Activated effector memory CD4-positive, alpha-beta T cell treated with anti-CD3 and anti-CD28 coated beads, Interleukin-2, amount 50 U/mL, for 16 hours (primary cell): ENCODE data around the gene KLK14.
A peak's percentile ranks its signal among the peaks of the same experiment; 100 is the strongest.

ENCODE experiments used
- DNase-seq: peaks from one replicate; pipeline ENCODE4 v3.0.0-alpha.2; 2020

The KLK14 gene, protein sequence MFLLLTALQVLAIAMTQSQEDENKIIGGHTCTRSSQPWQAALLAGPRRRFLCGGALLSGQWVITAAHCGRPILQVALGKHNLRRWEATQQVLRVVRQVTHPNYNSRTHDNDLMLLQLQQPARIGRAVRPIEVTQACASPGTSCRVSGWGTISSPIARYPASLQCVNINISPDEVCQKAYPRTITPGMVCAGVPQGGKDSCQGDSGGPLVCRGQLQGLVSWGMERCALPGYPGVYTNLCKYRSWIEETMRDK

DNA sequence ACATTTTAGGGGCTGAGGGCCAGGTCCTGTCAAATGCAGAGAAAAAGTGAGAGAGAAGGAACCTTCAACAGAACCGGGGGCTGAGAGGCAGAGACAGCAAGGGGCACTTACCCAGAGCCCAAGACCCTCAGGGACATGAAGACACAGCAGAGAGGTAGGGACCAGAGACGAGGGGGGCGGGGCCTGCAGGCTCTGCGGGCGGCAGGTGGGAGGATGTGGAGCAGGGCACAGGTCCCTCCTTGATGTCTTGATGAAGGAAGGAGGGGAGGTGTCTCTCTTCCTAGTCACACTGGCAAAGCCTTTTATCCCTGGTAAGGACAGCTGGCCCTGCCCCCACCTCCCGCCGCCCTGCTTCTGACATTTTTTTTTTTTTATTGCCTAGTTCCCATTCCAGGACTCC, at the start of gene KLK14:
TSS of gene KLK14 (minus strand) at position 277 of the 400 bp plus-strand sequence. CDS start at position 4, 273 bp downstream.
- peak; percentile 42 for DNase-seq

DNA sequence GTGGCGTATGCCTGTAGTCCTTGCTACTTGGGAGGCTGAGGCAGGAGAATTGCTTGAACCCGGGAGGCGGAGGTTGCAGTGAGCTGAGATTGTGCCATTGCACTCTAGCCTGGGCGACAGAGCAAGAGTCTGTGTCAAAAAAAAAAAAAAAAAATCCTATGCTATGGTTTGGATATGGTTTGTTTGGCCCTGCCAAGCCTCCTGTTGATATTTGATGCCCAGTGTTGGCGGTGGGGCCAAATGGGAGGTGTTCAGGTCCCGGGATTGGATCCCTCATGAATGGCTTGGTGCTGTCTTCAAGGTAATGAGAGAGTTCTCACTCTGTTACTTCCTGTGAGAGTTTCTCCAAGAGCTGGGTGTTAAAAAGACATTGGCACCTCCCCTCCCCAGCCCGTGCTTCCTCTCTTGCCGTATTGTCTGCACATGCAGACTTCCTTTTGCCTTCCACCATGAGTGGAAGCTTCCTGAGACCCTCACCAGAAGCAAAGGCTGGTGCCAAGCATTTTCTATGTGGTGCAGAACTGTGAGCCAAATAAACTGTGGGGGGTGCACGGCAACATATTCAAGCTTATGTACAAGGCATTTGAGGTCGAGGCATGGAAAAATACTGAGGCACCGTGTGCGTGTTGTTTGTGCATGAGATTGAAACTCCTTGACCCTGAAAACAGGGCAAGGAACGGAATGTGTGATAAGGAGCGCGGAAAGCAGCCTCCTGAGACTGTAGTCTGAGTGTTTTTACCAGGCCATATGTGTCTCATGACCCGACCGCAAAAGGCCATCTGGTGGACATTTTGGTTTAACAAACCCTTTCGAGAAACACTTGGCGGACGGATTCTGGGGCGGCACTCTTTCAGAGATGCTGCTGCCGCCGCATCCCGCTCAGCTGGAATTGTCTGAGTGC, 49.3 kb upstream of the KLK14 start:
- DNase-seq: peak; percentile 61

DNA sequence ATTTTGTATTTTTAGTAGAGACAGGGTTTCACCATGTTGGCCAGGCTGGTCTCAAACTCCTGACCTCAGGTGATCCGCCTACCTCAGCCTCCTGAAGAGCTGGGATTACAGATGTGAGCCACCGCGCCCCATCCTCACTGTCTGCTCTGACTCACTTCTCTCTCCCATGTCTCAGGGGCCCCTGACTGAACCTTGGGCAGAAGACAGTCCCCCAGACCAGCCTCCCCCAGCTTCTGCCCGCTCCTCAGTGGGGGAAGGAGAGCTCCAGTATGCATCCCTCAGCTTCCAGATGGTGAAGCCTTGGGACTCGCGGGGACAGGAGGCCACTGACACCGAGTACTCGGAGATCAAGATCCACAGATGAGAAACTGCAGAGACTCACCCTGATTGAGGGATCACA, 47.0 kb upstream of the KLK14 start:
- DNase-seq: peak; percentile 14

DNA sequence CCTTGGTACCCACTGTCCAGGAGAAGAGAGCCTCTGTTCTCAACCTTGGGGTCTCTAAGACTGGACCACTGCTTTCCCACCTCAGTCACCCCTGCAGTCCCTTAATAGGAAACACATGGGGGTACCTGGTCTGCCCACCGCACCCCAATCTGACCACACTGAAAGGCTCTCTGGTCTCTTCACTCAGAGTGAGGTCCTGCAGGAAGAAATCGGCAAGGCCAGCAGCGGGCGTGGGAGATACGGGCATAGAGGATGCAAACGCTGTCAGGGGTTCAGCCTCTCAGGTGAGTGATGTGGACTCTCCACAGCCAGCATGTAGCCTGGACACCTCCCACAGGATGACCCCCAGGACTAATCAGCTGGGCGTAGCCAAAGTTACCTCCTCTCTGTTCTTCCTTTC, 45.5 kb upstream of the KLK14 start:
- DNase-seq: peak; percentile 31

DNA sequence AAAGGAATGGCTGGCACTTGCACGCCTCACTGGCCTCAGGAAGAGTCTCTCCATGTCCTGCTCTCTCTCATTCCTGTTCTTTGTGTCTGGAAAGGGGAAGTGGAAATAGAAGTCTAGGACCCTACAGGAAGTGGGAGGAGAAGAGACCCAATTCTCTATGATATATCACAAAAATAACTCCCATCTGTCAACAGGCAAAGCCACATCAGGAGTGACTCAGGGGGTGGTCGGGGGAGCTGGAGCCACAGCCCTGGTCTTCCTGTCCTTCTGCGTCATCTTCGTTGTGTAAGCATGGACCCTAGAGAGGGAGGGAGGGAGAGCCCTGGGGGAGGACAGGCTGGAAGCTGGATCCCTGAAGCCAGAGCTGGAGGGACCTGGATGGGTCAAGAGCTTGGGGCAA, 45.1 kb upstream of the KLK14 start:
- DNase-seq: peak; percentile 54

DNA sequence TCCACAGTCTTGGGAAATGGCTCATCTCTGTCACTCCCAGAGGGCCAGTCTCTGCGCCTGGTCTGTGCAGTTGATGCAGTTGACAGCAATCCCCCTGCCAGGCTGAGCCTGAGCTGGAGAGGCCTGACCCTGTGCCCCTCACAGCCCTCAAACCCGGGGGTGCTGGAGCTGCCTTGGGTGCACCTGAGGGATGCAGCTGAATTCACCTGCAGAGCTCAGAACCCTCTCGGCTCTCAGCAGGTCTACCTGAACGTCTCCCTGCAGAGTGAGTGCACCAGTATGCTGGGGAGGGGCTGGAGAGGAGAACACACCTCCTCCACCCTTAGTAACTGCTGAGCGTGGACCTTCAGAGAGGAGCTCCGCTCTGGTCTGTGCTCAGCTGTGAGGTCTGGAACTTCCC, 44.3 kb upstream of the KLK14 start:
- peak; percentile 53 for DNase-seq

DNA sequence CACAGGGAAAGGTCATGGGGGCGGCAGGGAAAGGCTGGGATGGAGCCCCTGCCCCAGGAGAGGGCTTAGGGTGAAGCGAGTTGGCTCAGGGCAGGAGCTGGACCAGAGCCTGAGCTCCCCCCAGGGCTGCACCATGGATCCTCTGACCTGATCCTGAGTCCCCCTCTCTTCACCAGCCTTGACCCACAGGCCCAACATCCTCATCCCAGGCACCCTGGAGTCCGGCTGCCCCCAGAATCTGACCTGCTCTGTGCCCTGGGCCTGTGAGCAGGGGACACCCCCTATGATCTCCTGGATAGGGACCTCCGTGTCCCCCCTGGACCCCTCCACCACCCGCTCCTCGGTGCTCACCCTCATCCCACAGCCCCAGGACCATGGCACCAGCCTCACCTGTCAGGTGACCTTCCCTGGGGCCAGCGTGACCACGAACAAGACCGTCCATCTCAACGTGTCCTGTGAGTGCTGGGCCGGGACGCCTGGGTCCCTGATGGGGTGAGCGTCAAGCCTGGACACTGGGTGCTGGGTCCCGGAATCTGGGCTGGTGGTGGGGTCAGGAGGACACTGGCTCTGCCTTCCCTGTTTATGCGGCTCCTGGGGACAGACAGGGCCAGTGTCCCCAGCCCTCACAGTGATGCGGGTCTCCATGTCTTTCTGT, 42.9 kb upstream of the KLK14 start:
- peak; percentile 57 for DNase-seq

DNA sequence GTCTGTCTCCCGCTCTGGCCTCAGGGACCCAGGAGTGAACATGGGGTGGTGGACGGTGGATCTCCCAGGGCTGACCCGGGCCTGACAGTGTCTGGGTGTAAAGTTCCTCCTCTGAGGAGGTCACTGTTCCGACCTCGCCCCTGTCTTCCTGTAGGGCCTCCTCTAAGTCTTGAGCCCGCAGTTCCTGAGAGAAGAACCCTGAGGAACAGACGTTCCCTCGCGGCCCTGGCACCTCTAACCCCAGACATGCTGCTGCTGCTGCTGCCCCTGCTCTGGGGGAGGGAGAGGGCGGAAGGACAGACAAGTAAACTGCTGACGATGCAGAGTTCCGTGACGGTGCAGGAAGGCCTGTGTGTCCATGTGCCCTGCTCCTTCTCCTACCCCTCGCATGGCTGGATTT, 42.0 kb upstream of the KLK14 start, which contains the start of gene SIGLEC9:
TSS of gene SIGLEC9 (plus strand) at position 178 of the 400 bp plus-strand sequence. CDS start at position 247, 69 bp downstream.
- peak; percentile 56 for DNase-seq

DNA sequence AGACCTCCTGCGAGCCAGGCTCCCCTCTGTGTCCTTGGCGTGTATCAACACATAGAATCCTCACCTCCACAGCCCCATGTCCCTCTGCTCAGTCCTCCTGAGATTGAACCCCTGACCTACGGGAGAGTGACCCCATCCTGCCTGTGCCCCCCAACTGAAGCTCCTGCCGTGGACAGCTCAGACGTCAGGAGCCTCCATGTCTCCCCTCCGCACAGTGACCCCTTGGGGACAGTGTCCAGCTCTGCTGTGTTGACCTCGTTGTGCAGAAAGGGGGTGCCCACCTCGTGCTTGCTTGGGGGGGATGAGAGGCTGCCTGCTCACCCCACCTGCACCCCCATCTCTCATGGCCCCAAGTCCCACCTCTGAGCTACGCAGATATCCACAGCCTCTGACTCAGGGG, 41.5 kb upstream of the KLK14 start:
- no peak for DNase-seq

DNA sequence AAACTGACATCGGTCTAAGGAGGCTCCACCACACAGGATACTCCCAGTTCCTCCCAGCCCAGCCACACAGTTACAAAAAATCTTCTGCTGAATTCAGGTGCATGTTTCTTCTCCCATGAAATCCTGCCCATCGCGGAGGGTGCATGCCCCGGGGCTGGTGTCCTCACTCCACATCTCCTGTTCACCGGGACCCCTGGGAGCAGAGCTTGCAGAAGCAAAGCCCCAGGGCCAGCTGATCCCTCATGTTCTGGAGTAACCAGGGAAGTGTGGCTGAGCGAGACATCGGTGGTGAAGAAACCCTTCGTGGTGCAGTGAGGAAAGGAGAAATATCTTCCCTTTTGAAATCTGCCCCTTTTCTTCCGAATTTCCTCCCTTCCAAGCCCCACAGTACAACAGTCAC, 41.1 kb upstream of the KLK14 start:
- DNase-seq: no peak

DNA sequence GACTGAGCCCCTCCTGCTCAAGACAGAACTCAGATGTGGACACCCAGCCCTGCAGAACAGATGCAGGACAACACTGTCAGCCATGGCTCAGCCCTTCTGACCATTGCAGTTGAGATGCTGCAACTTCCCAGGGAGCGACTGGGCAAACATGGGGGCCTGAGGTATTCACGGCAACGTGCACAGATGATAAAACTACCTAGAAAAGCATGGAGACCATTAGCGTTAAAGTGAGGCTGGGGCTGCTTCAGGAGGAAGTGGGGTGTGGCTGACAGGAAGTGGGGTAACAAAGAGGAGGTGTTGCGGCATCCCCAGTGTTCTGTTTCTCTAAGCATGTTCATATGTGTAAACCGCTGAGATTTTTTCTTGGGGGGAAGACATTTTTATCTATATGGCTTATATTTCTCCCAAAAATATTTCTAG, 40.7 kb upstream of the KLK14 start:
- peak; percentile 73 for DNase-seq

DNA sequence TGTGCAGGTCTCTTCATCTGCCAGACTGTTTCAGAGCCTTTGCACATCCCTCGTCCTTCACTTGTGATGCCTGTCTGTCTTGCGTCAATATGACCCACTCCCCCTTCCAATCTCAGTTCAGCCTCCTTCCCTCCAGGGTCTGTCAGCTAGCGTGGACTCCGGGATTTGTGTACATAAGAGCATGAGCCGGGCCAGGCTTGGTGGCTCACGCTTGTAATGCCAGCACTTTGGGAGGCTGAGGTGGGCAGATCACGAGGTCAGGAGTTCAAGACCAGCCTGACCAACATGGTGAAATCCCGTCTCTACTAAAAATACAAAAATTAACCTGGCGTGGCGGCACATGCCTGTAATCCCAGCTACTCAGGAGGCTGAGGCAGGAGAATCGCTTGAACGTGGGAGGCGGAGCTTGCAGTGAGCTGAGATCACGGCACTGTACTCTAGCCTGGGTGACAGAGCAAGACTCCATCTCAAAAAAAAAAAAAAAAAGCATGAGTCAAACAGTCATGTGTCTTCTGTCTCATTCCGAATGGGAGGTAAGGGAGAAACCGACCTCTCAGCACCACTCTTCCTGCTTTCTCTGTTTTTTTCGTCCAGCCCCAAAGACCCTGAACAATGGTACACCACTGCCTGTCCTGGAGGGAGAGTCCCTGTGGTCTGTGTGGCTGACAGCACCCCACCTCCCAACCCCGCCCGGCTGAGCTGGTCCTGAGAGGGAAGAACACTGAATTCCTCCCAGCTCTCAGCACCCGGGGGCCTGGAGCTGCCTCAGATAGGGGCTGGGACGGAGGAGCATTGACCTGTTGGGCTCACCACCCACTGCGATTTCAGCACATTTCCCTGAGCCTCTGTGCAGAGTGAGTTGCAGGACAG, 39.7 kb upstream of the KLK14 start:
- no peak for DNase-seq

DNA sequence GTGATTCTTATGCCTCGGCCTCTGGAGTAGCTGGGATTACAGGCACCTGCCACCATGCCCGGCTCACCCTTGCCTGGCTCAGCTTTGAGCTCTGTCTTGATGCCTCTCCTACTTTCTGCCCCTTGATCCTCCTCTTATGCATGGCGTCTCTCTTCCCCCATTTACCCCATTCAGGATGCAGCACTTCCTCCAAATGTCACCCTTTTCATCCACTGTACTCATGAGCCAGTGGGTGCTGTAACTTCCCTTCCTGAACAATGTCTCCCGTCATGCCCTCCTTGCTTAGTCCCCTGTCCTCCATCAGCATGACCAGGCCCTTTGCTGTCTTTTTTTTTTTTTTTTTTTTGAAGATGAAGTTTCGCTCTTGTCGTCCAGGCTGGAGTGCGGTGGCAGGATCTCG, 38.6 kb upstream of the KLK14 start:
- DNase-seq: no peak

DNA sequence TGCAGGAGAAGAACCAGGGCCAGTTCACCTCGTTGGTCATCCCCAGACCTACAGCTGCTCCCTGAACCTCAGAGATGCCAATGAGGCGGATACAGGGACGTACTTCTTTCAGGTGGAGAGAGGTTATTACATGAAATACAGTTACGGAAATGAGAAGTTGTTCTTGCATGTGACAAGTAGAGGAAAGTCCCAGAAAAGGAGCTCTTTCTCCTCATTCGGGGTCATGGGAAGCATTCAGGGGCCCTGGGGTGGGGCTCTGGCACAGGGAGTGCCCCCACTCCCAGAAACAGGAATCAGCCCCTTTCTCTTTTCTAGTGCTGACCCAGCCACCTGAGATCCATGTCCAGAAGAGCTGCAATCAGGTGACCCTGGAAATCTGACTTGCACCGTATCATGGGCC, 37.5 kb upstream of the KLK14 start:
- no peak for DNase-seq

DNA sequence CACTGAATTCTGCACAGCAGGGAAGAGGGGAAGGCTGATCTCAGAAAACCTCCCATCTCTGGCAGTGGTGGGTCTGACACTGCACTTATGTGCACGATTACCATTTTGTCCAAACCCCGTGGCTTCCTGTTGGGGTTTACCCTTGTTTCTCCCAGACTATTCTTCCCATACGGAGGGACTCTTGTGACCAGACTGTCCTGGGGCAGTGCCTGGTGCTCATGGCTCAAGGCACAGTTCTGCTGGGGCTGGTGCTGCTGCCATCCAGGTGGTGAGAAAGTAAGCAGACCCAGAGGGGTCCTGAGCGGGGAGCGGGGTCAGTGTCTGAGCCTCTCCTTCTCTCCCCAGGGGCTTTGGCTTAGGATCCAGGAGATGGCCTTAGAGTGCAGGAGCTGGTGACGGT, 36.9 kb upstream of the KLK14 start:
- DNase-seq: no peak

DNA sequence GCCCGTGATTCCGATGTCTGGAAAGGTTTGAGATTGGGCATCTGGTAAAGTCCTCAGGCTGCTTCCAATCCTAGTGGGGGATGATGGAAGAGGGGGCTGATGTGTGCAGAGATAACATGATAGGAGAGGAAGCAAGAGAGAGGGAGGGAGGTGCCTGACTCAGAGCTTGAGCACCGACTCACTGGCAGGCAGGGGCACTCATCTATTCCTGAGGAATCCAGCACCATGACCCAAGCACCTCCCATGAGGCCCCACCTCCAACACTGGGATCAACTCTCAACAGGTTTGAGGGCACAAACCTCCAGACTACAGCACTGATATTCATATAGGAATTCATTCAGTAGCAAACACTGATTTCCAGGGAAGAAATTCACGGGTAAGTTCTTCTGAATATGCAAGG, 36.4 kb upstream of the KLK14 start:
- no peak for DNase-seq

DNA sequence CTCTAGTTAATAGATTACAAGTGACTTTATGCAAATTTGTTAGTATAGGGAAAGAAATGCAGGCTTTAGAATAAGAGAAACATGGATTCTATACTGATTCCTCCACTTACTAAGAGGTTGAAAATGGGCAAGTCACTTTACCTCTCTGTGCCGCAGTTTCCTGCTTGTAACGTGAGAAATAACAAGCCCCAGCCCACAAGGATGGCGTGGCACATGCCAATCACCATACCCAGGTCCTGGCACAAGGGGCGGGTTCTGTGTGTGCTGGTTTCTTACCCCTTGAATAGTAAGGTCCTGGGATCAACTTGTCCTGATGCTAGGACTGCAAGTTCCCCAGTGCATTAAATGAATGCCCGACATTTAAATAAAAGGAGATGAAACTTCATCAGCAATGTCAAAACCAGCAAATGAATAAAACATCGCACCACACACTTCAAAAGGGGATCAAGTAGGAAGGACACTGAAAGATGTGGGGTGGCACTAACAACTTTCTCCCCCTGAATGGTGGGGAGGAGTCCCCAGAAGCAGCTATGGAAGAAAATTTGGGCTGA, 34.1 kb upstream of the KLK14 start:
- DNase-seq: no peak

DNA sequence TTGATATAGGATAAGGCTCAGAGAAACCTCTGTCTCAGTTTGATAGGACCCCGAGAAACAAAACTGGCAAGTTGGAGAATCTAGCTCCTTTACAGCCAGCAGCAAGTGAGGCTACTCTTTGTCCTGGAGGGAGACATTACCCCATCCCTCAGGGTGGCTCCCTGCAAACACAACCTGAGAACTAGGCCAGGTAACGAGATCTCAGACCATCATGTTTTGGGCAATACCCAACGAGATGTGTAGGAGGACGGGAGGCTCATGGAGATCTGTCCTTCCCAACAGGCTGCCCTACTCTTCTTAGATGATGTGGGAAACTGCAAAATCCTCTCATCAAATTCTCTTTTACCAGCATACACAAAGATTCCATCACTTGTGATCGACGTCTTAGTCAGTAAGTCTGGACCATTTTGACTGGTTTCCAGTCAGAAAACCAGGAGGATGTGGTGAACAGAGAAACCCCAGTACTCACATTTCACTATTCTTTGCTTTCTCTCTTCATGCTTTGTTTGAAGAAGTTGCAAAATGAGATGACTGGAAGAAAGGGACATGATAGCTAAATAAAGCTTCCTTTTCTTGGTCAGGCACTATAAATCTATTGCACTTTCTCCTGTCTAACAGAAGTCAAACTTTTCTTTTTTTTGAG, 31.5 kb upstream of the KLK14 start:
- no peak for DNase-seq

DNA sequence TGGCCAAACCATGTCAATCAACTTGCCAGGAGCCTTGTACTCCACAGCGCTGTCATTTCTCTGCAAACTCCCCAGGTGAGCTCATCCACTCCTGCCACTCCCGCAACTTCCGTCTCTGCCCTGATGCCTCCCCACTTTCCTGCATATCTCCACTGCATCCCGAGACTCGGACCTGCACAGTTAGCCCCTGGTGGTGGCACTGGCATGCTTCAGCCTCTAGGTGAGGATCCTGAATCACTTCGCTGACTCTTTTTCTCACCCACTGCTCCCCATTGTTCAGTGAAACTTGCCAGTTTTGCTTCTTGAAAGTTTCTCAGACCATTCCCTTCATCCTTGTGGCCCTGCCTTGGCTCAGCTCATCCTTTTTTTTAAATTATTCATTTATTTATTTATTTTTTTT, 28.9 kb upstream of the KLK14 start:
- DNase-seq: no peak

DNA sequence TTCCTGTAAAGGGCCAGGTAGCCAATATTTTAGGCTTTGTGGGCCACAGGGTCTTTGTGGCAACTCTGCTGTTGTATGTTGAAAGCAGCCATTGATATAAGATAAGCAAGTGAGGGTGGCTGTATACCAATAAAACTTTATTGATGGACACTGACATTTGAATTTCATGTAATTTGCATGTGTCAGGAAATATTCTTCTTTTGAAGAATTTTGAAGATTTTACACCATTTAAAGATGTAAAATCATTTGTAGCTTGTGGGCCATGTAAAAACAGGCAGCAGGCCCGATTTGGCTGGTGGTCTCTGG, 27.9 kb upstream of the KLK14 start:
- no peak for DNase-seq

DNA sequence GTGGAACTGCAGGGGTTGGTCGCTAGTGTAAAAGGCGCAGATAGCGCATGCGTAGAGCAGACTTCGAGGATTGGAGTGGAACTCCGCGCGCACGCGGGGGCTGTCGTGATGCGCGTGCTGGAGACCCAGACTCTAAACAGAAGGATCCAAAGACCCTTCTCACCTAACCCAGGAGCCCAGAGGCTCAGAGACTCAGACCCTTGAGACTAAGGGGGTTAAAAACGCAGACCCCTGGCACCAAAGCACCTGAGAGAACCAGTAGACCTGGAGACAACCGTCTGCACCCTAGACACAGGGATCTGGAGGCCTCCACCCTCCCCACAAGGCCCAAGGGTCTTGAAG, 26.1 kb upstream of the KLK14 start:
- DNase-seq: no peak
